Liver (tissue), 9 donors: ENCODE data around the gene RPLP2. TPM values are rescaled to one million over a fixed set of nuclear protein-coding genes. Genes with fewer than 3 reads are reported as not detected.

Experiments used
- DNase-seq: peaks from one replicate; pipeline ENCODE4 v3.0.0-alpha.2; 2017; ENCODE audit warnings: low spot score
- H3K27ac ChIP-seq, 2 donors: one replicate each; pipeline ENCODE4 v1.7.0; 2013; ENCODE audit warnings: inconsistent platforms in 2 of 2, low read length in 2 of 2, control low read depth in 1 of 2, low read depth in 1 of 2, mild to moderate bottlenecking in 1 of 2
- H3K27me3 ChIP-seq, 4 donors: one replicate each; pipeline versions ENCODE4 v1.6.1 to v1.7.0; 2013; ENCODE audit warnings: low read length in 3 of 4, inconsistent platforms in 1 of 4, mild to moderate bottlenecking in 1 of 4, moderate library complexity in 1 of 4; ENCODE audit not compliant: control insufficient read depth in 4 of 4, insufficient read depth in 4 of 4
- H3K36me3 ChIP-seq, 4 donors: one replicate each; pipeline versions ENCODE4 v1.6.1 to v1.7.0; 2013; ENCODE audit warnings: low read length in 3 of 4, mild to moderate bottlenecking in 3 of 4, low read depth in 1 of 4, moderate library complexity in 1 of 4; ENCODE audit not compliant: control insufficient read depth in 4 of 4, insufficient read depth in 3 of 4
- H3K4me1 ChIP-seq, 4 donors: one replicate each; pipeline versions ENCODE4 v1.6.1 to v1.7.0; 2013; ENCODE audit warnings: low read length in 3 of 4, mild to moderate bottlenecking in 3 of 4, moderate library complexity in 1 of 4; ENCODE audit not compliant: control insufficient read depth in 4 of 4, insufficient read depth in 4 of 4
- H3K4me3 ChIP-seq, 3 donors: one replicate each; pipeline versions ENCODE4 v1.6.1 to v1.7.0; 2013; ENCODE audit warnings: low read length in 3 of 3, control low read depth in 1 of 3, low read depth in 1 of 3, mild to moderate bottlenecking in 1 of 3
- H3K9ac ChIP-seq, 2 donors: one replicate each; pipeline ENCODE4 v1.7.0; 2013; ENCODE audit warnings: low read length in 2 of 2, mild to moderate bottlenecking in 2 of 2, moderate library complexity in 2 of 2, control low read depth in 1 of 2, low read depth in 1 of 2
- H3K9me3 ChIP-seq, 4 donors: one replicate each; pipeline versions ENCODE4 v1.6.1 to v1.7.0; 2013; ENCODE audit warnings: low read length in 3 of 4; ENCODE audit not compliant: control insufficient read depth in 4 of 4
- CTCF ChIP-seq: fragments of 150-350 bp; IDR thresholded peaks from 2 replicates; pipeline ENCODE4 v1.5.1; 2017; ENCODE audit warnings: improper control_type of control experiment, low read depth, low read length; ENCODE audit not compliant: missing input control
- EGR1 ChIP-seq, 2 donors: IDR thresholded peaks; 2 replicates each; pipeline ENCODE4 v1.6.1; 2016 to 2018; ENCODE audit warnings: antibody characterized with exemption in 2 of 2, low read depth in 2 of 2
- FOXA1 ChIP-seq: IDR thresholded peaks from 2 replicates; pipeline ENCODE4 v1.6.1; 2016; ENCODE audit warnings: antibody characterized with exemption
- FOXA2 ChIP-seq: IDR thresholded peaks from 2 replicates; pipeline ENCODE4 v1.6.1; 2016; ENCODE audit warnings: antibody characterized with exemption
- GABPA ChIP-seq, 2 donors: IDR thresholded peaks in 1 of 2; conservative IDR thresholded peaks in 1 of 2; 2 replicates each; pipeline ENCODE4 v1.6.1; 2016; ENCODE audit warnings: antibody characterized with exemption in 2 of 2, mild to moderate bottlenecking in 1 of 2, moderate library complexity in 1 of 2
- HNF4A ChIP-seq, 2 donors: conservative IDR thresholded peaks; 2 replicates each; pipeline ENCODE4 v1.6.1; 2016; ENCODE audit warnings: antibody characterized with exemption in 2 of 2, mild to moderate bottlenecking in 2 of 2
- HNF4G ChIP-seq: IDR thresholded peaks from 2 replicates; pipeline ENCODE4 v1.6.1; 2016; ENCODE audit warnings: antibody characterized with exemption
- JUND ChIP-seq, 2 donors: IDR thresholded peaks; 2 replicates each; pipeline ENCODE4 v1.6.1; 2016; ENCODE audit warnings: antibody characterized with exemption in 2 of 2
- MAX ChIP-seq: IDR thresholded peaks from 2 replicates; pipeline ENCODE4 v1.6.1; 2016; ENCODE audit warnings: antibody characterized with exemption
- NR2F2 ChIP-seq: IDR thresholded peaks from 2 replicates; pipeline ENCODE4 v1.6.1; 2016; ENCODE audit warnings: antibody characterized with exemption
- RAD21 ChIP-seq, 2 donors: IDR thresholded peaks; 2 replicates each; pipeline ENCODE4 v1.6.1; 2016; ENCODE audit warnings: antibody characterized with exemption in 2 of 2, mild to moderate bottlenecking in 2 of 2
- RXRA ChIP-seq, 2 donors: IDR thresholded peaks; 2 replicates each; pipeline ENCODE4 v1.6.1; 2017 to 2018; ENCODE audit warnings: antibody characterized with exemption in 2 of 2, mild to moderate bottlenecking in 1 of 2
- SP1 ChIP-seq: IDR thresholded peaks from 2 replicates; pipeline ENCODE4 v1.6.1; 2018; ENCODE audit warnings: antibody characterized with exemption, mild to moderate bottlenecking
- TAF1 ChIP-seq: conservative IDR thresholded peaks from 2 replicates; pipeline ENCODE4 v1.6.1; 2016; ENCODE audit warnings: antibody characterized with exemption, mild to moderate bottlenecking
- YY1 ChIP-seq: IDR thresholded peaks from 2 replicates; pipeline ENCODE4 v1.6.1; 2016; ENCODE audit warnings: antibody characterized with exemption, mild to moderate bottlenecking
- WGBS: extraction: QIAGEN DNeasy Blood & Tissue Kit; methylation state at CpG from one replicate; pipeline ENCODE4 v1.1.7; 2013; 5-methylcytosine and 5-hydroxymethylcytosine counted together
- polyA plus RNA-seq, 2 donors: library from polyadenylated mRNA; stranded (reverse) in 1 of 2; unstranded in 1 of 2; fragments of 200-250 nt in 1 of 2; fragments of >200 nt in 1 of 2; fragmentation: Nextera tagmentation in 1 of 2; extraction: Ambion mirVana in 1 of 2; gene quantifications; one replicate each; pipeline versions ENCODE4 v1.2.1 to v1.2.3, GENCODE V29; 2013 to 2015
- total RNA-seq, 2 donors: library from RNA; depleted of rRNA; stranded (reverse); fragments of >200 nt; gene quantifications; one replicate each; pipeline ENCODE4 v1.2.3, GENCODE V29; 2014
- TF ChIP-seq, protein P1 (sequence below): IDR thresholded peaks from 2 replicates; pipeline ENCODE4 v1.6.1; 2016; ENCODE audit warnings: antibody characterized with exemption
- TF ChIP-seq, protein P2 (sequence below): IDR thresholded peaks from 2 replicates; pipeline ENCODE4 v1.6.1; 2016; ENCODE audit warnings: antibody characterized with exemption, mild to moderate bottlenecking
- donor health status: healthy.
- donor health status: healthy.
- donor health status: healthy.
- donor health status: healthy.
- donor health status: healthy.

Gene RPLP2
- total and polyA plus RNA-seq, 4 donors, result 59.8 to 476 (median 285) TPM

DNA sequence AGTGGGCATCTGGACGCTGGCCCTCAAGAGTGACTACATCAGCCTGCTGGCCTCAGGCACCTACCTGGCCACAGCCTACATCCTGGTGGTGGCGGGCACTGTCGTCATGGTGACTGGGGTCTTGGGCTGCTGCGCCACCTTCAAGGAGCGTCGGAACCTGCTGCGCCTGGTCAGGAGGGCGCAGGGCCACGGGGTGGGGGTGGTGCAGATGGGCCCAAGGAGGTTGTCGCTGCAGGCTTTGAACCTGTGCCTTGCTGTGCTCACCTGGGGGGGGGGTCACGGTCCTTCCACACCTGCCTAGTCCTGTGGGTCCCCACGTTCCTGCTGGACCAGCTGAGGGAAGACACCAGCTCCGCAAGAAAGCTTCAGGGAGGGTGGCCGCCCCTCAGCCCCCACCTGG, 26.5 kb downstream of the RPLP2 start:
- peaks cover 5 to 28% (median 11%) of the 10 kb centered on the region in 4 donors for H3K36me3 ChIP-seq
- no peak overlapping the region for H3K9ac ChIP-seq
- DNase-seq, result no peak
- no peak for TF ChIP-seq HNF4A (conservative IDR thresholded peaks at IDR 0.05)
- TF ChIP-seq FOXA2, result no peak
- TF ChIP-seq SP1, result no peak
- no peak overlapping the region for H3K27ac ChIP-seq
- no peaks in the 10 kb centered on the region for H3K27me3 ChIP-seq
- 94% methylated on average over 14 of the region's 14 CpGs for WGBS
- no peaks in the 10 kb centered on the region for H3K9me3 ChIP-seq
- H3K4me3 ChIP-seq, result no peak overlapping the region
- H3K4me1 ChIP-seq, result peaks cover 26 to 63% (median 41%) of the 10 kb centered on the region in 4 donors

GRCh38 chr11:836700-837099, 26.9 kb downstream of the RPLP2 start:
- no peak for TF ChIP-seq GABPA (IDR thresholded peaks at IDR 0.05 in 1 of 2, conservative IDR thresholded peaks at IDR 0.05 in 1 of 2)
- no peak for TF ChIP-seq TAF1
- TF ChIP-seq, protein P1, sequence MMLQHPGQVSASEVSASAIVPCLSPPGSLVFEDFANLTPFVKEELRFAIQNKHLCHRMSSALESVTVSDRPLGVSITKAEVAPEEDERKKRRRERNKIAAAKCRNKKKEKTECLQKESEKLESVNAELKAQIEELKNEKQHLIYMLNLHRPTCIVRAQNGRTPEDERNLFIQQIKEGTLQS, result no peak
- no peak for TF ChIP-seq SP1
- TF ChIP-seq EGR1 (IDR thresholded peaks at IDR 0.05; ENCODE audit: low read depth in 2 of 2), result no peak
- Histone ChIP-seq H3K9ac (no peak overlapping the region), H3K27me3 (no peaks in the 10 kb centered on the region), H3K4me1 (peaks cover 26 to 63% (median 41%) of the 10 kb centered on the region in 4 donors), H3K4me3 (no peak overlapping the region), H3K36me3 (peaks cover 5 to 28% (median 11%) of the 10 kb centered on the region in 4 donors), H3K9me3 (no peaks in the 10 kb centered on the region), H3K27ac (peak overlapping the region in 1 of 2 donors; percentile 37)
- no peak for DNase-seq
- 96% methylated on average over 9 of the region's 9 CpGs for WGBS

GRCh38 chr11:837189-837989, 27.6 kb downstream of the RPLP2 start:
- Histone ChIP-seq H3K27me3 (no peaks in the 10 kb centered on the region), H3K4me3 (no peak overlapping the region), H3K9me3 (no peaks in the 10 kb centered on the region), H3K9ac (no peak overlapping the region), H3K36me3 (peaks cover 5 to 28% (median 11%) of the 10 kb centered on the region in 4 donors), H3K4me1 (peaks cover 21 to 56% (median 37%) of the 10 kb centered on the region in 4 donors), H3K27ac (peak overlapping the region in 1 of 2 donors; percentile 37)
- 89% methylated on average over 22 of the region's 22 CpGs for WGBS
- DNase-seq, result no peak
- TF ChIP-seq RXRA (IDR thresholded peaks at IDR 0.05) (no peak), YY1 (no peak), RAD21 (IDR thresholded peaks at IDR 0.05) (no peak), MAX (no peak), CTCF (no peak), EGR1 (IDR thresholded peaks at IDR 0.05; ENCODE audit: low read depth in 2 of 2) (no peak), NR2F2 (no peak), FOXA2 (no peak), SP1 (no peak), HNF4G (no peak), JUND (IDR thresholded peaks at IDR 0.05) (no peak), GABPA (IDR thresholded peaks at IDR 0.05 in 1 of 2, conservative IDR thresholded peaks at IDR 0.05 in 1 of 2) (no peak), FOXA1 (no peak), HNF4A (conservative IDR thresholded peaks at IDR 0.05) (no peak), TAF1 (no peak)
- TF ChIP-seq, protein P1, result no peak
- TF ChIP-seq, protein P2, sequence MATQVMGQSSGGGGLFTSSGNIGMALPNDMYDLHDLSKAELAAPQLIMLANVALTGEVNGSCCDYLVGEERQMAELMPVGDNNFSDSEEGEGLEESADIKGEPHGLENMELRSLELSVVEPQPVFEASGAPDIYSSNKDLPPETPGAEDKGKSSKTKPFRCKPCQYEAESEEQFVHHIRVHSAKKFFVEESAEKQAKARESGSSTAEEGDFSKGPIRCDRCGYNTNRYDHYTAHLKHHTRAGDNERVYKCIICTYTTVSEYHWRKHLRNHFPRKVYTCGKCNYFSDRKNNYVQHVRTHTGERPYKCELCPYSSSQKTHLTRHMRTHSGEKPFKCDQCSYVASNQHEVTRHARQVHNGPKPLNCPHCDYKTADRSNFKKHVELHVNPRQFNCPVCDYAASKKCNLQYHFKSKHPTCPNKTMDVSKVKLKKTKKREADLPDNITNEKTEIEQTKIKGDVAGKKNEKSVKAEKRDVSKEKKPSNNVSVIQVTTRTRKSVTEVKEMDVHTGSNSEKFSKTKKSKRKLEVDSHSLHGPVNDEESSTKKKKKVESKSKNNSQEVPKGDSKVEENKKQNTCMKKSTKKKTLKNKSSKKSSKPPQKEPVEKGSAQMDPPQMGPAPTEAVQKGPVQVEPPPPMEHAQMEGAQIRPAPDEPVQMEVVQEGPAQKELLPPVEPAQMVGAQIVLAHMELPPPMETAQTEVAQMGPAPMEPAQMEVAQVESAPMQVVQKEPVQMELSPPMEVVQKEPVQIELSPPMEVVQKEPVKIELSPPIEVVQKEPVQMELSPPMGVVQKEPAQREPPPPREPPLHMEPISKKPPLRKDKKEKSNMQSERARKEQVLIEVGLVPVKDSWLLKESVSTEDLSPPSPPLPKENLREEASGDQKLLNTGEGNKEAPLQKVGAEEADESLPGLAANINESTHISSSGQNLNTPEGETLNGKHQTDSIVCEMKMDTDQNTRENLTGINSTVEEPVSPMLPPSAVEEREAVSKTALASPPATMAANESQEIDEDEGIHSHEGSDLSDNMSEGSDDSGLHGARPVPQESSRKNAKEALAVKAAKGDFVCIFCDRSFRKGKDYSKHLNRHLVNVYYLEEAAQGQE, result no peak
